GM18868 (cell line): Measurements from ENCODE around the gene BHLHE41.

Experiments used
- ATAC-seq: cut with Tn5 transposase; IDR thresholded peaks from one replicate; pipeline ENCODE4 v1.9.1; 2021; ENCODE audit warnings: mild to moderate bottlenecking, moderate library complexity; ENCODE audit not compliant: unreplicated experiment

Gene BHLHE41

GRCh38 chr12:26124446-26125399 lies at the start of gene BHLHE41:
TSS of gene BHLHE41 (minus strand) at chr12:26125037. CDS start at chr12:26124779, 258 bp downstream.
- ATAC-seq, result no peak

- no peak for ATAC-seq
Measured at GRCh38 chr12:26172946-26173552, 48.2 kb upstream of the BHLHE41 start.

- ATAC-seq, result no peak
Measured at GRCh38 chr12:26172539-26172938, 47.7 kb upstream of the BHLHE41 start.

GRCh38 chr12:26172013-26172412 lies 47.2 kb upstream of the BHLHE41 start:
- ATAC-seq, result no peak

- no peak for ATAC-seq
Measured at GRCh38 chr12:26164118-26164517, 39.3 kb upstream of the BHLHE41 start.

GRCh38 chr12:26162905-26163304 lies 38.1 kb upstream of the BHLHE41 start:
- peak; percentile 77 for ATAC-seq

- ATAC-seq, result no peak
Measured at GRCh38 chr12:26162174-26162573, 37.3 kb upstream of the BHLHE41 start.

GRCh38 chr12:26158078-26158764 lies 33.4 kb upstream of the BHLHE41 start:
- peak; percentile 31 for ATAC-seq

- ATAC-seq, result peak; percentile 1
Measured at GRCh38 chr12:26157001-26157400, 32.2 kb upstream of the BHLHE41 start.

- peak; percentile 86 for ATAC-seq
Measured at GRCh38 chr12:26156201-26156871, 31.5 kb upstream of the BHLHE41 start.

- ATAC-seq, result no peak
Measured at GRCh38 chr12:26153421-26154154, 28.8 kb upstream of the BHLHE41 start.

GRCh38 chr12:26152507-26153102 lies 27.8 kb upstream of the BHLHE41 start:
- no peak for ATAC-seq

GRCh38 chr12:26150736-26151450 lies 26.1 kb upstream of the BHLHE41 start:
- ATAC-seq, result no peak

- ATAC-seq, result no peak
Measured at GRCh38 chr12:26149968-26150500, 25.2 kb upstream of the BHLHE41 start.

- ATAC-seq, result no peak
Measured at GRCh38 chr12:26148291-26148690, 23.5 kb upstream of the BHLHE41 start.

- no peak for ATAC-seq
Measured at GRCh38 chr12:26143291-26143690, 18.5 kb upstream of the BHLHE41 start.

GRCh38 chr12:26138860-26139259 lies 14.0 kb upstream of the BHLHE41 start:
- no peak for ATAC-seq

GRCh38 chr12:26136688-26137087 lies 11.9 kb upstream of the BHLHE41 start:
- ATAC-seq, result no peak

- ATAC-seq, result no peak
Measured at GRCh38 chr12:26135571-26135970, 10.7 kb upstream of the BHLHE41 start.
